SK-N-SH (cell line): ENCODE results near the gene ZNF580. TPM values are rescaled to one million over a fixed set of nuclear protein-coding genes. Genes with fewer than 3 reads are reported as not detected.

Source experiments
- CTCF ChIA-PET: fragments of 300-600, 350-600 bp; formaldehyde crosslinking; extraction: SDS; loops from one replicate; lab custom pipeline; 2021; lab: Yijun Ruan, JAX
- POLR2A ChIA-PET: fragments of 350-600 bp; sonication (Branson Sonifier 250); formaldehyde crosslinking; extraction: SDS; loops from one replicate; lab custom pipeline; 2020; ENCODE audit warnings: antibody characterized with exemption, inconsistent platforms; lab: Yijun Ruan, JAX
- DNase-seq: peaks from one replicate; pipeline ENCODE4 v3.0.0; 2012
- H2AFZ ChIP-seq: fragments of 200-600 bp; sonication (generic); 2 replicates; pipeline ENCODE4 v1.8.1; 2016; ENCODE audit warnings: antibody characterized with exemption, mild to moderate bottlenecking, low read depth
- H3F3A ChIP-seq: fragments of 200-600 bp; sonication (generic); replicated peaks from 2 replicates; pipeline ENCODE3; 2016; ENCODE audit warnings: antibody characterized with exemption, mild to moderate bottlenecking; ENCODE audit not compliant: insufficient read depth
- H3K27ac ChIP-seq, 2 experiments: fragments of 200-500 bp in 1 of 2; fragments of 200-600 bp in 1 of 2; sonication (Bioruptor generic) in 1 of 2; sonication (generic), shearing (Covaris generic) in 1 of 2; 2 replicates each; pipeline versions ENCODE4 v1.5.1 to v1.6.1; 2014 to 2016; ENCODE audit warnings: low read depth in 2 of 2, inconsistent platforms in 1 of 2, low read length in 1 of 2, mild to moderate bottlenecking in 1 of 2, mixed read lengths in 1 of 2
- H3K27me3 ChIP-seq: fragments of 200-600 bp; sonication (generic), shearing (Covaris generic); 2 replicates; pipeline ENCODE4 v1.6.1; 2016; ENCODE audit warnings: mixed run types; ENCODE audit not compliant: insufficient read depth
- H3K36me3 ChIP-seq, 2 experiments: fragments of 200-500 bp in 1 of 2; fragments of 200-600 bp in 1 of 2; sonication (Bioruptor generic) in 1 of 2; sonication (generic) in 1 of 2; replicated peaks in 1 of 2; 2 replicates each; pipeline versions ENCODE3 to v1.5.1; 2014 to 2016; ENCODE audit warnings: low read length in 1 of 2, mild to moderate bottlenecking in 1 of 2; ENCODE audit not compliant: insufficient read depth in 2 of 2, control insufficient read depth in 1 of 2
- H3K4me1 ChIP-seq, 2 experiments: fragments of 200-500 bp in 1 of 2; fragments of 200-600 bp in 1 of 2; sonication (Bioruptor generic) in 1 of 2; sonication (generic), shearing (Covaris generic) in 1 of 2; 2 replicates each; pipeline versions ENCODE4 v1.5.1 to v1.6.1; 2014 to 2016; ENCODE audit warnings: low read depth in 1 of 2, low read length in 1 of 2, mixed run types in 1 of 2; ENCODE audit not compliant: insufficient read depth in 2 of 2, control insufficient read depth in 1 of 2
- H3K4me2 ChIP-seq: fragments of 200-600 bp; sonication (generic), shearing (Covaris generic); 2 replicates; pipeline ENCODE4 v1.6.1; 2017; ENCODE audit warnings: mixed run types
- H3K4me3 ChIP-seq, 2 experiments: fragments of 200-500 bp in 1 of 2; fragments of 200-600 bp in 1 of 2; sonication (Bioruptor generic) in 1 of 2; sonication (generic), shearing (Covaris generic) in 1 of 2; 2 replicates each; pipeline versions ENCODE4 v1.5.1 to v1.8.1; 2014 to 2016; ENCODE audit warnings: low read depth in 2 of 2, inconsistent platforms in 1 of 2, low read length in 1 of 2, mild to moderate bottlenecking in 1 of 2, mixed read lengths in 1 of 2, moderate library complexity in 1 of 2
- H3K79me2 ChIP-seq: fragments of 200-600 bp; sonication (generic); 2 replicates; pipeline ENCODE4 v1.8.1; 2017; ENCODE audit warnings: mild to moderate bottlenecking; ENCODE audit not compliant: insufficient read depth
- H3K9ac ChIP-seq: fragments of 200-600 bp; sonication (generic); 2 replicates; pipeline ENCODE4 v1.6.1; 2017; ENCODE audit warnings: mixed run types
- H3K9me2 ChIP-seq: fragments of 200-600 bp; sonication (generic); 2 replicates; pipeline ENCODE4 v1.6.1; 2017; ENCODE audit warnings: mixed run types
- H3K9me3 ChIP-seq: fragments of 200-600 bp; sonication (generic); 2 replicates; pipeline ENCODE4 v1.6.1; 2017; ENCODE audit warnings: mixed run types, mild to moderate bottlenecking, moderate library complexity
- H4K20me1 ChIP-seq: fragments of 200-600 bp; sonication (generic); 2 replicates; pipeline ENCODE4 v1.6.1; 2017; ENCODE audit warnings: mild to moderate bottlenecking, mixed run types; ENCODE audit not compliant: insufficient read depth
- EZH2phosphoT487 ChIP-seq: fragments of 200-600 bp; sonication (generic); IDR thresholded peaks from 2 replicates; pipeline ENCODE4 v1.6.1; 2017; ENCODE audit warnings: low read depth, mixed run types, mild to moderate bottlenecking, antibody characterized with exemption, moderate library complexity, borderline replicate concordance
- JUND ChIP-seq: IDR thresholded peaks from 2 replicates; pipeline ENCODE4 v1.4.0; 2012
- SMC3 ChIP-seq: IDR thresholded peaks from 2 replicates; pipeline ENCODE4 v1.6.1; 2012; ENCODE audit warnings: low read depth, low read length, improper control_type of control experiment
- TAF1 ChIP-seq: IDR thresholded peaks from 2 replicates; pipeline ENCODE4 v1.6.1; 2012; ENCODE audit warnings: low read depth, mild to moderate bottlenecking, low read length, moderate library complexity, borderline replicate concordance
- TCF12 ChIP-seq: IDR thresholded peaks from 2 replicates; pipeline ENCODE4 v1.4.0; 2012
- TEAD4 ChIP-seq: IDR thresholded peaks from 2 replicates; pipeline ENCODE4 v1.4.0; 2012; ENCODE audit warnings: mild to moderate bottlenecking, borderline replicate concordance; ENCODE audit not compliant: insufficient read depth
- WGBS: methylation state at CpG from one replicate; pipeline ENCODE4 v1.1.6; 2017; ENCODE audit warnings: low lambda C conversion rate; 5-methylcytosine and 5-hydroxymethylcytosine counted together
- polyA plus RNA-seq, 3 experiments: library from polyadenylated mRNA; depleted of rRNA; stranded (reverse); fragments of >200 nt; gene quantifications; 2 replicates each; pipeline ENCODE4 v1.2.3, GENCODE V29; 2012
- TF ChIP-seq, protein P1 (sequence below): IDR thresholded peaks from 2 replicates; pipeline ENCODE4 v1.6.1; 2012; ENCODE audit warnings: mild to moderate bottlenecking, low read depth, low read length, moderate library complexity
- TF ChIP-seq, protein P2 (sequence below): fragments of 150-350 bp; IDR thresholded peaks from 2 replicates; pipeline ENCODE4 v1.6.1; 2016; ENCODE audit warnings: mild to moderate bottlenecking, low read depth, low read length
- TF ChIP-seq, protein P3 (sequence below): fragments of 150-350 bp; IDR thresholded peaks from 2 replicates; pipeline ENCODE4 v1.6.1; 2017; ENCODE audit warnings: antibody characterized with exemption, low read length, low read depth, borderline replicate concordance

ZNF580 gene
- polyA plus RNA-seq, 1 of the 3 experiments (the other 2 are of a cell fraction): 21.9 TPM

DNA sequence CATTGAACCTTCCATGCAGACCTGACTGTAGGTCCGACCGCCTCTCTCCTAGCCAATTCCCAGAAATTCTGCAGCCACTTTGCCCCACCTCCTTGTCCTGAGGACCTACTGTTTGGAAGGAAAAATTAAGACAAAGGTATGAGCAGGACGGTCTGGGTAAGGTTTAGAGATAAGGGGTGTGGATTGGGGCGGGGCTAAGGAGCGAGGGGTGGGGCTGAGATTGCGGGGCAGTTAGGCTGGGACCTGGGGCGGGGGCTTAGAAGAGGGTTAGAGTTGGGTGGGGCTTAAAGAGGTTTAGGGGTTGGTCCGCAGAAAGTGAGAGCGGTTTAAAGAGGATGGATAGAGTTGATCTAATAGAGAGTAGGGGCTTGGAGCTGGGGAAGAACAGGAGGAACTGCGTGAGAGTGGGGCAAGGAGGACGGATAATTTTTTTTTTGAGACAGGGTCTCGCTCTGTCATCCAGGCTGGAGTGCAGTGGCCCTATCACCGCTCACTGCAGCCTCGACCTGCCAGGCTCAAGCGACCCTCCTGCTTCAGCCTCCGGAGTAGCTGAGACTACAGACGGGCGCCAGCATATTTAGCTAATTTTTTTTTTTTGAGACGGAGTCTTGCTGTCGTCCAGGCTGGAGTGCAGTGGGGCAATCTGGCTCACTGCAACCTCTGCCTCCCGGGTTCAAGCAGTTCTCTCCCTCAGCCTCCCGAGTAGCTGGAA is 37.1 kb upstream of the ZNF580 start:
- Histone ChIP-seq H3K27ac (peak overlapping the region; percentile 11 to 95; a peak in 3 of 4 replicates), H3K4me3 (peak overlapping the region in 1 of 2 experiments; percentile 64; a peak in 1 of 4 replicates), H3K36me3 (peaks cover 0 to 8% of the 10 kb centered on the region in 2 experiments), H3F3A (peaks cover 24% of the 10 kb centered on the region), H3K27me3 (no peaks in the 10 kb centered on the region), H3K9me2 (no peaks in the 10 kb centered on the region), H3K9ac (no peak overlapping the region; the same call in 1 of the 2 replicates), H3K4me2 (peak overlapping the region; percentile 96), H3K9me3 (no peaks in the 10 kb centered on the region), H3K79me2 (peaks cover 42% of the 10 kb centered on the region)
- 93% methylated on average over 22 of the region's 22 CpGs for WGBS
- POLR2A ChIA-PET: no interaction called here
- CTCF ChIA-PET: interaction anchor here (0.9 to 3.5 kb wide), 4 partner anchors 22 to 87 kb away, joined by 3 to 31 read pairs (median 17); partner anchors contain the start of gene ZNF784
- TF ChIP-seq TEAD4 (no peak), SMC3 (no peak), EZH2phosphoT487 (no peak), JUND (no peak), TCF12 (no peak), TAF1 (no peak)
- TF ChIP-seq, protein P1, sequence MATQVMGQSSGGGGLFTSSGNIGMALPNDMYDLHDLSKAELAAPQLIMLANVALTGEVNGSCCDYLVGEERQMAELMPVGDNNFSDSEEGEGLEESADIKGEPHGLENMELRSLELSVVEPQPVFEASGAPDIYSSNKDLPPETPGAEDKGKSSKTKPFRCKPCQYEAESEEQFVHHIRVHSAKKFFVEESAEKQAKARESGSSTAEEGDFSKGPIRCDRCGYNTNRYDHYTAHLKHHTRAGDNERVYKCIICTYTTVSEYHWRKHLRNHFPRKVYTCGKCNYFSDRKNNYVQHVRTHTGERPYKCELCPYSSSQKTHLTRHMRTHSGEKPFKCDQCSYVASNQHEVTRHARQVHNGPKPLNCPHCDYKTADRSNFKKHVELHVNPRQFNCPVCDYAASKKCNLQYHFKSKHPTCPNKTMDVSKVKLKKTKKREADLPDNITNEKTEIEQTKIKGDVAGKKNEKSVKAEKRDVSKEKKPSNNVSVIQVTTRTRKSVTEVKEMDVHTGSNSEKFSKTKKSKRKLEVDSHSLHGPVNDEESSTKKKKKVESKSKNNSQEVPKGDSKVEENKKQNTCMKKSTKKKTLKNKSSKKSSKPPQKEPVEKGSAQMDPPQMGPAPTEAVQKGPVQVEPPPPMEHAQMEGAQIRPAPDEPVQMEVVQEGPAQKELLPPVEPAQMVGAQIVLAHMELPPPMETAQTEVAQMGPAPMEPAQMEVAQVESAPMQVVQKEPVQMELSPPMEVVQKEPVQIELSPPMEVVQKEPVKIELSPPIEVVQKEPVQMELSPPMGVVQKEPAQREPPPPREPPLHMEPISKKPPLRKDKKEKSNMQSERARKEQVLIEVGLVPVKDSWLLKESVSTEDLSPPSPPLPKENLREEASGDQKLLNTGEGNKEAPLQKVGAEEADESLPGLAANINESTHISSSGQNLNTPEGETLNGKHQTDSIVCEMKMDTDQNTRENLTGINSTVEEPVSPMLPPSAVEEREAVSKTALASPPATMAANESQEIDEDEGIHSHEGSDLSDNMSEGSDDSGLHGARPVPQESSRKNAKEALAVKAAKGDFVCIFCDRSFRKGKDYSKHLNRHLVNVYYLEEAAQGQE: no peak
- TF ChIP-seq, protein P2, sequence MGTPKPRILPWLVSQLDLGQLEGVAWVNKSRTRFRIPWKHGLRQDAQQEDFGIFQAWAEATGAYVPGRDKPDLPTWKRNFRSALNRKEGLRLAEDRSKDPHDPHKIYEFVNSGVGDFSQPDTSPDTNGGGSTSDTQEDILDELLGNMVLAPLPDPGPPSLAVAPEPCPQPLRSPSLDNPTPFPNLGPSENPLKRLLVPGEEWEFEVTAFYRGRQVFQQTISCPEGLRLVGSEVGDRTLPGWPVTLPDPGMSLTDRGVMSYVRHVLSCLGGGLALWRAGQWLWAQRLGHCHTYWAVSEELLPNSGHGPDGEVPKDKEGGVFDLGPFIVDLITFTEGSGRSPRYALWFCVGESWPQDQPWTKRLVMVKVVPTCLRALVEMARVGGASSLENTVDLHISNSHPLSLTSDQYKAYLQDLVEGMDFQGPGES: no peak
- TF ChIP-seq, protein P3, sequence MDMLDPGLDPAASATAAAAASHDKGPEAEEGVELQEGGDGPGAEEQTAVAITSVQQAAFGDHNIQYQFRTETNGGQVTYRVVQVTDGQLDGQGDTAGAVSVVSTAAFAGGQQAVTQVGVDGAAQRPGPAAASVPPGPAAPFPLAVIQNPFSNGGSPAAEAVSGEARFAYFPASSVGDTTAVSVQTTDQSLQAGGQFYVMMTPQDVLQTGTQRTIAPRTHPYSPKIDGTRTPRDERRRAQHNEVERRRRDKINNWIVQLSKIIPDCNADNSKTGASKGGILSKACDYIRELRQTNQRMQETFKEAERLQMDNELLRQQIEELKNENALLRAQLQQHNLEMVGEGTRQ: no peak
- TF ChIP-seq, all 33 proteins: peak for 0
- H3K4me1 ChIP-seq: peaks cover 3 to 21% of the 10 kb centered on the region in 2 experiments; a peak in 3 of 4 replicates
- no peak for DNase-seq
- peaks cover 19% of the 10 kb centered on the region; the same call in 1 of the 2 replicates for H4K20me1 ChIP-seq
- H2AFZ ChIP-seq: no peak overlapping the region
